ENCODE measurements around the gene PLA1A.

The PLA1A gene

GRCh38 chr3:119636891-119637611 is 39.4 kb downstream of the PLA1A start:
- no peak for DNase-seq (ENCODE audit: low spot score)

GRCh38 chr3:119637679-119638477 is 40.2 kb downstream of the PLA1A start:
- peak; percentile 70 for DNase-seq (ENCODE audit: low spot score)

GRCh38 chr3:119639494-119640350 is 42.0 kb downstream of the PLA1A start:
- no peak for DNase-seq (ENCODE audit: low spot score)

- DNase-seq (ENCODE audit: low spot score), result no peak
These were observed 43.7 kb downstream of the PLA1A start for GRCh38 chr3:119641416-119641815.

GRCh38 chr3:119642746-119643473 is 45.2 kb downstream of the PLA1A start:
- no peak for DNase-seq (ENCODE audit: low spot score)

- peak; percentile 77 for DNase-seq (ENCODE audit: low spot score)
These were observed 45.8 kb downstream of the PLA1A start for GRCh38 chr3:119643528-119643927.

- no peak for DNase-seq (ENCODE audit: low spot score)
These were observed 46.8 kb downstream of the PLA1A start for GRCh38 chr3:119644481-119644880.

GRCh38 chr3:119645813-119646212 is 48.1 kb downstream of the PLA1A start:
- no peak for DNase-seq (ENCODE audit: low spot score)

- DNase-seq (ENCODE audit: low spot score), result no peak
These were observed 49.5 kb downstream of the PLA1A start for GRCh38 chr3:119647171-119647570.

GRCh38 chr3:119647843-119648575 is 50.3 kb downstream of the PLA1A start:
- DNase-seq (ENCODE audit: low spot score), result no peak

- DNase-seq (ENCODE audit: low spot score), result no peak
These were observed 52.1 kb downstream of the PLA1A start for GRCh38 chr3:119649761-119650160.

GRCh38 chr3:119652306-119653033 is 54.8 kb downstream of the PLA1A start:
- no peak for DNase-seq (ENCODE audit: low spot score)

- no peak for DNase-seq (ENCODE audit: low spot score)
These were observed 56.2 kb downstream of the PLA1A start for GRCh38 chr3:119653876-119654275.

- DNase-seq (ENCODE audit: low spot score), result no peak
These were observed 60.4 kb downstream of the PLA1A start for GRCh38 chr3:119657887-119658702.

GRCh38 chr3:119658994-119659393 is 61.3 kb downstream of the PLA1A start:
- no peak for DNase-seq (ENCODE audit: low spot score)

GRCh38 chr3:119659606-119660291 is 62.1 kb downstream of the PLA1A start:
- no peak for DNase-seq (ENCODE audit: low spot score)

- DNase-seq (ENCODE audit: low spot score), result no peak
These were observed 63.1 kb downstream of the PLA1A start, which contains the start of gene POPDC2 for GRCh38 chr3:119660474-119661440. Gene POPDC2, minus strand, starts transcription at chr3:119660589. Its CDS starts 166 bp downstream, at chr3:119660423.
